T-helper 22 cell (primary cell): Measurements from ENCODE around the gene TCEAL5.
"Not testable (repeated sequence)": the region's sequence is repeated elsewhere in the genome, so short reads cannot be mapped to it uniquely, and the experiment has no call there.

Source experiments
- DNase-seq: peaks from one replicate; pipeline ENCODE4 v3.0.0-alpha.2; 2020; ENCODE audit warnings: low read depth

TCEAL5 gene

GRCh38 chrX:103276581-103277002 is at the start of gene TCEAL5:
Gene TCEAL5 (minus strand): TSS chrX:103276750. CDS start chrX:103274563, 2,187 bp downstream.
- no peak for DNase-seq

GRCh38 chrX:103311399-103311780 is 34.8 kb upstream of the TCEAL5 start:
- no peak for DNase-seq

- DNase-seq: peak; percentile 71
Observed at GRCh38 chrX:103310555-103311398, 34.2 kb upstream of the TCEAL5 start, which contains the start of gene BEX2. Gene BEX2 (minus strand): TSS chrX:103310990. CDS start chrX:103309976, 1,014 bp downstream.

- no peak for DNase-seq
Observed at GRCh38 chrX:103309860-103310554, 33.5 kb upstream of the TCEAL5 start.

GRCh38 chrX:103305666-103306065 is 29.1 kb upstream of the TCEAL5 start:
- not testable (repeated sequence) for DNase-seq

GRCh38 chrX:103304705-103305104 is 28.2 kb upstream of the TCEAL5 start:
- no peak for DNase-seq

- no peak for DNase-seq
Observed at GRCh38 chrX:103293118-103293517, 16.6 kb upstream of the TCEAL5 start.

GRCh38 chrX:103279624-103280023 is 3.1 kb upstream of the TCEAL5 start:
- no peak for DNase-seq

GRCh38 chrX:103275947-103276567 is 493 bp downstream of the TCEAL5 start:
- no peak for DNase-seq

GRCh38 chrX:103274284-103274683 is 2.3 kb downstream of the TCEAL5 start:
- no peak for DNase-seq

- no peak for DNase-seq
Observed at GRCh38 chrX:103258275-103258674, 18.3 kb downstream of the TCEAL5 start.

GRCh38 chrX:103256651-103257050 is 19.9 kb downstream of the TCEAL5 start:
- no peak for DNase-seq

GRCh38 chrX:103254921-103255493 is 21.5 kb downstream of the TCEAL5 start, which contains the start of gene TCEAL8:
Gene TCEAL8 (minus strand): TSS chrX:103255155. CDS start chrX:103253979, 1,176 bp downstream.
- DNase-seq: peak; percentile 41

GRCh38 chrX:103254171-103254824 is 22.3 kb downstream of the TCEAL5 start:
- no peak for DNase-seq

GRCh38 chrX:103253608-103254007 is 22.9 kb downstream of the TCEAL5 start:
- DNase-seq: no peak

GRCh38 chrX:103250977-103251376 is 25.6 kb downstream of the TCEAL5 start:
- no peak for DNase-seq

- no peak for DNase-seq
Observed at GRCh38 chrX:103249805-103250204, 26.7 kb downstream of the TCEAL5 start.

- no peak for DNase-seq
Observed at GRCh38 chrX:103248553-103248952, 28.0 kb downstream of the TCEAL5 start.

- DNase-seq: no peak
Observed at GRCh38 chrX:103240155-103240554, 36.4 kb downstream of the TCEAL5 start.

GRCh38 chrX:103236296-103236695 is 40.3 kb downstream of the TCEAL5 start:
- DNase-seq: no peak

GRCh38 chrX:103235608-103236007 is 40.9 kb downstream of the TCEAL5 start:
- not testable (repeated sequence) for DNase-seq

GRCh38 chrX:103234869-103235268 is 41.7 kb downstream of the TCEAL5 start:
- DNase-seq: no peak
